ENCODE results near the gene HORMAD2. TPM values are rescaled to one million over a fixed set of nuclear protein-coding genes. Genes with fewer than 3 reads are reported as not detected.

The HORMAD2 gene
- total RNA-seq, 4 donors from 2014 or later, result not detected

DNA sequence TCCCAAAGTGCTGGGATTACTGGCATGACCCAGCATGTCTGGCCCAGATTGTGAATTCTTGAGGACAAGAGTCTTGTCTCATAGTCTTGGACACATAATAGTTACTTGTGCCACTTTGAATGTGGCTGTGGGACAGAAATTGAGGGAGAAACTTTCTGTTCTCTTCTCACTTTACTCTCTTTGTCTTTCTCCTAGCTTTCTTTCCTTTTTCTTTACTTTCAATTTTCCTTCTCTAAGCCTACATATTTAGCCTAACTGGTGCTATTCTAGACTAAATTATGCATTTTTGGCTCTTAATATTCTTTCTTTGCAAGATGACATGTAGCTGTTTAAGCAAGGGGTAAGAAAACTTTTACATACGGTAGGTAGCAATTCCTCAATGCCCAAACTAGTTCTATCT is 33.2 kb downstream of the HORMAD2 start:
- DNase-seq (ENCODE audit: extremely low spot score), result no peak
- Histone ChIP-seq H3K27ac (replicated peaks in 1 of 4) (no peak overlapping the region), H3K4me3 (no peak overlapping the region), H3K36me3 (no peaks in the 10 kb centered on the region), H3K9me3 (no peaks in the 10 kb centered on the region), H3K27me3 (no peaks in the 10 kb centered on the region), H3K4me1 (no peaks in the 10 kb centered on the region)
- WGBS, result 78% methylated on average over 1 of the region's 1 CpG
- intact Hi-C loops (cut with DNase I), result no loop called here
- no peak for TF ChIP-seq POLR2A (IDR thresholded peaks at IDR 0.05; ENCODE audit: low read depth)
- TF ChIP-seq POLR2AphosphoS5 (IDR thresholded peaks at IDR 0.05), result no peak
- TF ChIP-seq, protein P1, sequence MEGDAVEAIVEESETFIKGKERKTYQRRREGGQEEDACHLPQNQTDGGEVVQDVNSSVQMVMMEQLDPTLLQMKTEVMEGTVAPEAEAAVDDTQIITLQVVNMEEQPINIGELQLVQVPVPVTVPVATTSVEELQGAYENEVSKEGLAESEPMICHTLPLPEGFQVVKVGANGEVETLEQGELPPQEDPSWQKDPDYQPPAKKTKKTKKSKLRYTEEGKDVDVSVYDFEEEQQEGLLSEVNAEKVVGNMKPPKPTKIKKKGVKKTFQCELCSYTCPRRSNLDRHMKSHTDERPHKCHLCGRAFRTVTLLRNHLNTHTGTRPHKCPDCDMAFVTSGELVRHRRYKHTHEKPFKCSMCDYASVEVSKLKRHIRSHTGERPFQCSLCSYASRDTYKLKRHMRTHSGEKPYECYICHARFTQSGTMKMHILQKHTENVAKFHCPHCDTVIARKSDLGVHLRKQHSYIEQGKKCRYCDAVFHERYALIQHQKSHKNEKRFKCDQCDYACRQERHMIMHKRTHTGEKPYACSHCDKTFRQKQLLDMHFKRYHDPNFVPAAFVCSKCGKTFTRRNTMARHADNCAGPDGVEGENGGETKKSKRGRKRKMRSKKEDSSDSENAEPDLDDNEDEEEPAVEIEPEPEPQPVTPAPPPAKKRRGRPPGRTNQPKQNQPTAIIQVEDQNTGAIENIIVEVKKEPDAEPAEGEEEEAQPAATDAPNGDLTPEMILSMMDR (IDR thresholded peaks at IDR 0.05), result no peak
- no peak for TF ChIP-seq EP300 (IDR thresholded peaks at IDR 0.05)

GRCh38 chr22:30114361-30114760 is 34.1 kb downstream of the HORMAD2 start:
- Histone ChIP-seq H3K27me3 (no peaks in the 10 kb centered on the region), H3K36me3 (no peaks in the 10 kb centered on the region), H3K4me3 (no peak overlapping the region), H3K9me3 (no peaks in the 10 kb centered on the region), H3K27ac (replicated peaks in 1 of 4) (no peak overlapping the region), H3K4me1 (no peaks in the 10 kb centered on the region)
- WGBS, result 71% methylated on average over 1 of the region's 1 CpG
- intact Hi-C loops (cut with DNase I), result no loop called here
- DNase-seq (ENCODE audit: extremely low spot score), result no peak
- TF ChIP-seq POLR2A (IDR thresholded peaks at IDR 0.05; ENCODE audit: low read depth), result no peak
- TF ChIP-seq, protein P1 (IDR thresholded peaks at IDR 0.05), result no peak
- no peak for TF ChIP-seq POLR2AphosphoS5 (IDR thresholded peaks at IDR 0.05)
- TF ChIP-seq EP300 (IDR thresholded peaks at IDR 0.05), result no peak

DNA sequence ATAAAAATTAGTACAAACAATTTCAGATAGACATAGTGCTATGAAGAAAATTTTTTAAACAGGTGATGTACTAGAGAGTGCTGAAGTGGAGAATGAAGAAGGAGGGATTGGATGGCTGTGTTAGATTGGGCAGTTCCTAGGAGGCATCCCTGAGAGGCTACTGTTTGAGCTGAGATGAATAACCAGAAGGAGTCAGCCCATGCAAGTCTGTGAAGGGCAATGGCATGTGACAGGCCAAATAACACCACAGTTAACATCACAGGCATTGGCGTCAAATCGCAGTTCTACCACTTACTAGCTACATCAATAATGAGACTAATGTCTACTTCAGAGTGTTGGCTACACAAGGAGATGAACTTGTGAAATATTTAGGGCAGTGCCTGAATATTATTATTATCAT is 35.4 kb downstream of the HORMAD2 start:
- Histone ChIP-seq H3K4me1 (no peaks in the 10 kb centered on the region), H3K9me3 (no peaks in the 10 kb centered on the region), H3K4me3 (no peak overlapping the region), H3K36me3 (no peaks in the 10 kb centered on the region), H3K27me3 (no peaks in the 10 kb centered on the region), H3K27ac (replicated peaks in 1 of 4) (no peak overlapping the region)
- intact Hi-C loops (cut with DNase I), result no loop called here
- no peak for DNase-seq (ENCODE audit: extremely low spot score)
- WGBS, result 88% methylated on average over 2 of the region's 2 CpGs
- TF ChIP-seq, protein P1 (IDR thresholded peaks at IDR 0.05), result no peak
- no peak for TF ChIP-seq POLR2AphosphoS5 (IDR thresholded peaks at IDR 0.05)
- TF ChIP-seq POLR2A (IDR thresholded peaks at IDR 0.05; ENCODE audit: low read depth), result no peak
- TF ChIP-seq EP300 (IDR thresholded peaks at IDR 0.05), result no peak

GRCh38 chr22:30116362-30117117 is 36.3 kb downstream of the HORMAD2 start:
- 86% methylated on average over 1 of the region's 1 CpG for WGBS
- intact Hi-C loops (cut with DNase I), result no loop called here

More at GRCh38 chr22:30116362-30117117, 36.3 kb downstream of the HORMAD2 start:
- H3K27me3 ChIP-seq, result no peaks in the 10 kb centered on the region
- no peaks in the 10 kb centered on the region for H3K4me1 ChIP-seq
- TF ChIP-seq, protein P1 (IDR thresholded peaks at IDR 0.05), result no peak
- TF ChIP-seq POLR2A (IDR thresholded peaks at IDR 0.05; ENCODE audit: low read depth) (no peak), EP300 (IDR thresholded peaks at IDR 0.05) (no peak), POLR2AphosphoS5 (IDR thresholded peaks at IDR 0.05) (no peak)
- H3K27ac ChIP-seq (replicated peaks in 1 of 4), result no peak overlapping the region
- H3K4me3 ChIP-seq, result no peak overlapping the region
- no peak for DNase-seq (ENCODE audit: extremely low spot score)
- H3K9me3 ChIP-seq, result no peaks in the 10 kb centered on the region
- H3K36me3 ChIP-seq, result no peaks in the 10 kb centered on the region
